SK-N-SH (cell line): ENCODE results near the gene BEX2.
A peak's percentile ranks its signal among the peaks of the same experiment; 100 is the strongest.

ENCODE experiments used
- CHD2 ChIP-seq: fragments of 150-350 bp; IDR thresholded peaks from 2 replicates; pipeline ENCODE4 v1.6.1; 2018; ENCODE audit warnings: low read length; ENCODE audit not compliant: partially characterized antibody
- CTCF ChIP-seq: fragments of 200-600 bp; sonication (generic); IDR thresholded peaks from 2 replicates; pipeline ENCODE4 v1.6.1; 2017; ENCODE audit warnings: antibody characterized with exemption, mild to moderate bottlenecking, moderate library complexity
- EZH2phosphoT487 ChIP-seq: fragments of 200-600 bp; sonication (generic); IDR thresholded peaks from 2 replicates; pipeline ENCODE4 v1.6.1; 2017; ENCODE audit warnings: low read depth, mixed run types, mild to moderate bottlenecking, antibody characterized with exemption, moderate library complexity, borderline replicate concordance
- FOSL2 ChIP-seq: IDR thresholded peaks from 2 replicates; pipeline ENCODE4 v1.4.0; 2012; ENCODE audit warnings: low read depth, mild to moderate bottlenecking, moderate library complexity, borderline replicate concordance
- FOXM1 ChIP-seq: IDR thresholded peaks from 2 replicates; pipeline ENCODE4 v1.4.0; 2012; ENCODE audit warnings: low read depth, mild to moderate bottlenecking
- GABPA ChIP-seq: IDR thresholded peaks from 2 replicates; pipeline ENCODE4 v1.4.0; 2012; ENCODE audit warnings: low read depth, mild to moderate bottlenecking
- JUND ChIP-seq: IDR thresholded peaks from 2 replicates; pipeline ENCODE4 v1.4.0; 2012
- PBX3 ChIP-seq: IDR thresholded peaks from 2 replicates; pipeline ENCODE4; 2012
- POLR2AphosphoS5 ChIP-seq: IDR thresholded peaks from 2 replicates; pipeline ENCODE4 v1.6.1; 2012; ENCODE audit warnings: low read depth, low read length
- RAD21 ChIP-seq: IDR thresholded peaks from 2 replicates; pipeline ENCODE4 v1.6.1; 2012; ENCODE audit warnings: mild to moderate bottlenecking, low read length
- RFX5 ChIP-seq: IDR thresholded peaks from 2 replicates; pipeline ENCODE4 v1.6.1; 2012; ENCODE audit warnings: mild to moderate bottlenecking, improper control_type of control experiment, low read length
- RXRA ChIP-seq: IDR thresholded peaks from 2 replicates; pipeline ENCODE4 v1.4.0; 2012; ENCODE audit warnings: low read depth, mild to moderate bottlenecking, borderline replicate concordance
- USF2 ChIP-seq: fragments of 150-350 bp; IDR thresholded peaks from 2 replicates; pipeline ENCODE4 v1.6.1; 2017; ENCODE audit warnings: antibody characterized with exemption, low read length, low read depth, borderline replicate concordance

- no peak for TF ChIP-seq CTCF
- no peak for TF ChIP-seq POLR2AphosphoS5
- no peak for TF ChIP-seq FOXM1
- TF ChIP-seq PBX3: no peak
- TF ChIP-seq RXRA: no peak
- TF ChIP-seq CHD2: no peak
- no peak for TF ChIP-seq RFX5
- TF ChIP-seq EZH2phosphoT487: no peak
- TF ChIP-seq GABPA: peak; percentile 29; the same call in 1 of the 2 replicates
- TF ChIP-seq FOSL2: no peak
- no peak for TF ChIP-seq USF2
- TF ChIP-seq RAD21: no peak
- no peak for TF ChIP-seq JUND
Measured at GRCh38 chrX:103330681-103331288, 20.0 kb upstream of the BEX2 start.
